Activated B cell treated with CpG ODN at 0.5 μM for 24 hours (primary cell): ENCODE measurements around the gene OVCA2. TPM values are rescaled to one million over a fixed set of nuclear protein-coding genes. Genes with fewer than 3 reads are reported as not detected.

Source experiments
- ATAC-seq: fragments of 200-7000 bp; cut with Tn5 transposase; one replicate; pipeline ENCODE4 v1.10.0; 2021; ENCODE audit warnings: low read depth, mild to moderate bottlenecking, moderate library complexity
- CTCF ChIA-PET: fragments of 350-600 bp; sonication (Branson Sonifier 250); formaldehyde crosslinking; loops from one replicate; lab custom pipeline; 2021; ENCODE audit warnings: antibody characterized with exemption; lab: Charles Lee
- POLR2A ChIA-PET: fragments of 350-600 bp; sonication (Branson Sonifier 250); formaldehyde crosslinking; loops from one replicate; lab custom pipeline; 2021; ENCODE audit warnings: antibody characterized with exemption; lab: Charles Lee
- DNase-seq: peaks from one replicate; pipeline ENCODE4 v3.0.0; 2022
- H3K27ac Mint-ChIP-seq: one replicate; pipeline ENCODE4 v1.8.0; 2020; ENCODE audit warnings: mixed read lengths
- H3K27me3 Mint-ChIP-seq: one replicate; pipeline ENCODE4 v1.8.0; 2021; ENCODE audit warnings: mixed read lengths
- H3K36me3 Mint-ChIP-seq: one replicate; pipeline ENCODE4 v1.8.0; 2021; ENCODE audit warnings: low read depth, mixed read lengths
- H3K4me1 Mint-ChIP-seq: one replicate; pipeline ENCODE4 v1.8.0; 2021; ENCODE audit warnings: mixed read lengths
- H3K4me3 Mint-ChIP-seq: one replicate; pipeline ENCODE4 v1.8.0; 2020; ENCODE audit warnings: mild to moderate bottlenecking, mixed read lengths
- H3K9me3 Mint-ChIP-seq: one replicate; pipeline ENCODE4 v1.8.0; 2020; ENCODE audit warnings: mixed read lengths
- intact Hi-C: fragments of 100-400 bp; cut with micrococcal nuclease; formaldehyde crosslinking; loops from one replicate; pipeline ENCODE4 v1.15.1; 2024
- total RNA-seq: library from RNA; stranded (reverse); gene quantifications from 2 replicates; pipeline ENCODE4 v1.2.3, GENCODE V29; 2022
- TF ChIP-seq, protein P1 (sequence below): fragments of 200-600 bp; IDR thresholded peaks from one replicate; pipeline ENCODE4 v1.8.0; 2022; ENCODE audit warnings: antibody characterized with exemption, mild to moderate bottlenecking

OVCA2 gene
- total RNA-seq, 1 donor from 2014 or later = 29.4 TPM

- intact Hi-C loops = no loop called here
- POLR2A ChIA-PET = interaction anchor here (0.6 kb wide), 1 partner anchor 9 kb away, joined by 5 read pairs; no protein-coding TSS in a partner anchor
- ATAC-seq = no peak
- Mint-ChIP-seq H3K36me3 (no peaks in the 10 kb centered on the region), H3K4me3 (no peak overlapping the region), H3K9me3 (no peaks in the 10 kb centered on the region), H3K27me3 (peaks cover 29% of the 10 kb centered on the region), H3K27ac (no peak overlapping the region), H3K4me1 (no peaks in the 10 kb centered on the region)
- TF ChIP-seq, protein P1, sequence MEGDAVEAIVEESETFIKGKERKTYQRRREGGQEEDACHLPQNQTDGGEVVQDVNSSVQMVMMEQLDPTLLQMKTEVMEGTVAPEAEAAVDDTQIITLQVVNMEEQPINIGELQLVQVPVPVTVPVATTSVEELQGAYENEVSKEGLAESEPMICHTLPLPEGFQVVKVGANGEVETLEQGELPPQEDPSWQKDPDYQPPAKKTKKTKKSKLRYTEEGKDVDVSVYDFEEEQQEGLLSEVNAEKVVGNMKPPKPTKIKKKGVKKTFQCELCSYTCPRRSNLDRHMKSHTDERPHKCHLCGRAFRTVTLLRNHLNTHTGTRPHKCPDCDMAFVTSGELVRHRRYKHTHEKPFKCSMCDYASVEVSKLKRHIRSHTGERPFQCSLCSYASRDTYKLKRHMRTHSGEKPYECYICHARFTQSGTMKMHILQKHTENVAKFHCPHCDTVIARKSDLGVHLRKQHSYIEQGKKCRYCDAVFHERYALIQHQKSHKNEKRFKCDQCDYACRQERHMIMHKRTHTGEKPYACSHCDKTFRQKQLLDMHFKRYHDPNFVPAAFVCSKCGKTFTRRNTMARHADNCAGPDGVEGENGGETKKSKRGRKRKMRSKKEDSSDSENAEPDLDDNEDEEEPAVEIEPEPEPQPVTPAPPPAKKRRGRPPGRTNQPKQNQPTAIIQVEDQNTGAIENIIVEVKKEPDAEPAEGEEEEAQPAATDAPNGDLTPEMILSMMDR = no peak
- no peak for DNase-seq
- CTCF ChIA-PET = no interaction called here
These were observed 45.7 kb upstream of the OVCA2 start for GRCh38 chr17:1995907-1996799.

DNA sequence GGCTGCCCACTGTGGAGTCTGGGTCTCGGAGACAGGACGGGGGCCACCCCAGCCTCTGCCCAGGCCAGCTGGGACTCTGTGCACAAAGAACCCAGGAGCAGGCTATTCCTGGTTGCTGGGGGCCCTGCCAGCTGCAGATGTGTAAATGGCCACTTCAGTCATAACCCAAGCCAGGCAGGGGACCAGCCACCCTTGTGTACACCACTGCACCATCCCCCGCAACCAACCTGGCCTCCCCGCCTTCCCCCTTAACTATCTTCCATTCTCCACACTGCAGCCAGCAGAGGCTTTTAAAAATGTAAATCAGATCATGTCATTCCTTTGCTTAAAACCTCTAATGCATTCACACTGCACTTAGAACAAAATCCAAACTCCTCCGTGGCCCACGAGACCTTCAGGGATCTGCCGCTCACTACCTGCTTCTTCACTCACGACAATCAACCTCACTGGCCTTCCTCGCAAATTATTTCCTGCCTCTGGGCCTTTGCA, 45.0 kb upstream of the OVCA2 start:
- CTCF ChIA-PET = no interaction called here

GRCh38 chr17:1997289-1997926, 44.4 kb upstream of the OVCA2 start:
- TF ChIP-seq, protein P1 = no peak
- ATAC-seq (no peak), DNase-seq (no peak)
- Mint-ChIP-seq H3K36me3 (no peaks in the 10 kb centered on the region), H3K27me3 (peaks cover 25% of the 10 kb centered on the region), H3K27ac (no peak overlapping the region), H3K4me3 (no peak overlapping the region), H3K9me3 (no peaks in the 10 kb centered on the region), H3K4me1 (no peaks in the 10 kb centered on the region)
- ChIA-PET CTCF (no interaction called here), POLR2A (no interaction called here)
- intact Hi-C loops = no loop called here

More for the DNA sequence above, 45.0 kb upstream of the OVCA2 start:
- Mint-ChIP-seq H3K27ac (no peak overlapping the region), H3K9me3 (no peaks in the 10 kb centered on the region), H3K36me3 (no peaks in the 10 kb centered on the region), H3K27me3 (peaks cover 25% of the 10 kb centered on the region), H3K4me3 (no peak overlapping the region), H3K4me1 (no peaks in the 10 kb centered on the region)
- POLR2A ChIA-PET = interaction anchor here (0.6 kb wide), 1 partner anchor 10 kb away, joined by 5 read pairs; no protein-coding TSS in a partner anchor
- no peak for DNase-seq
- intact Hi-C loops = no loop called here
- no peak for ATAC-seq
- TF ChIP-seq, protein P1 = no peak

GRCh38 chr17:1997927-1998742, 43.7 kb upstream of the OVCA2 start:
- H3K4me1 Mint-ChIP-seq = no peaks in the 10 kb centered on the region
- H3K4me3 Mint-ChIP-seq = no peak overlapping the region
- H3K27ac Mint-ChIP-seq = no peak overlapping the region
- peaks cover 27% of the 10 kb centered on the region for H3K27me3 Mint-ChIP-seq
- TF ChIP-seq, protein P1 = no peak
- H3K36me3 Mint-ChIP-seq = no peaks in the 10 kb centered on the region
- intact Hi-C loops = no loop called here
- DNase-seq (no peak), ATAC-seq (no peak)
- ChIA-PET POLR2A (no interaction called here), CTCF (no interaction called here)
- no peaks in the 10 kb centered on the region for H3K9me3 Mint-ChIP-seq
